T-helper 9 cell (primary cell): ENCODE data around the gene ZNF462.

Experiments
- DNase-seq: peaks from one replicate; pipeline ENCODE4 v3.0.0-alpha.2; 2020

ZNF462 gene

DNA sequence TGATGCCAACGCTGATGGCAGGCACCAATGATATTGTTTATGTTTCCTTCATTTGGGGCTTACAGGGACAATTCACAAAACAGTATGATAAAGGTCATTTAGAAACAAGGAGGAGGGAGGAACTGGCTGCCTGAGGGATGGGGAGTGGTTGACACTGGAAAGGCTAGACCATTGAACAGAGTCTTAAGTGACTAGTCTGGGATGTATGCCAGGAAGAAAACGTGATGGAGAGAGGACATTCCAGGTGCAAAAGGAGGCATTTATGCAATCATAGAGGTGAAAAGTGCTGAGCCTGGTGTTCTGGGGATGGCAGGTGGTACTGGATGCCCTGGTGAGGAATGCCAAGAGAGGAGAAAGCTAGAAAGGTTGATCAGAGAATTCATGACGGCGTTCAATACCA, 153.4 kb downstream of the ZNF462 start:
- no peak for DNase-seq

- no peak for DNase-seq
These were observed 156.0 kb downstream of the ZNF462 start for GRCh38 chr9:107018861-107019545.

DNA sequence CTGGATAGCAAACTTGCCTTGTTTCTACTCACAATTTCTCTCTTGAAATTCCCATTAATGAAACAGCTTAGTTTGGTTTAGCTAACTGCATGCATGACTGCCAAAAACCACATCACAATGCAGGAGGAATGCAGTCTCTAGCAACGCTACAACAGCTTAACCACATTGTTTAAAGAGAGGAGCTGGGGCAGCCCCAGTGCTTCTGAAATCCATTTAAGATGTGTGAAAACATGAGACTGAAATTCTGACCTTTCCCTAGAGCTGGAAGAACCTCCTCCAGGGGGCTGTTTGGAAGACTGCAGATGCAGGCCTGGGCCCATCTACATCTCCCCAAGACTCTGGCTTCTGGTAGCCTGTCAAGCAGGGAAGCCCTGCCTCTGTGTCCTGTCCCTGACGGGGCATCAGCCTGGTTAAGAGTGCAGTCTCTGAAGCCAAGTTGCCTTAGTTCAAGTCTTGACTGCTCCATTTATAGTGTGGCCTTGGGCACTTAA, 157.1 kb downstream of the ZNF462 start:
- no peak for DNase-seq

DNA sequence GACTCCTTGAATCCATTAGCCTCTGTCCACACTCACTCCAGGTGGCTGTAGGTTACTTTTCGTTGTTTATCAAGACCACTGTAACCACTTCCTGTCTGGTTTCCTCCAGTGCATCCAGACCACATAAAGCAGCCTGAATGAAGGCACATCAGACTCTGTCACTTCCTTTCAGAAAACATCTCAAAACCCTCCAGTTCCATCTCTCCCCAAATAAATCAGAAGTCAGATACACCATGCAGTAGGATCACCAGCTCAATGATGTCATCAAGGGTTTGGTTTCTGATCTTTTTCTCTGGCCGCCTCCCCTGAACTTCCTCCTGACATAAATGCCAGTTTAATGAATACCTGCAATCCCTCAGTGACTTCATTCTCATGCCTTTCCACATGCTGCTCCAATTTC, 161.2 kb downstream of the ZNF462 start:
- no peak for DNase-seq

GRCh38 chr9:107025260-107026035, 162.5 kb downstream of the ZNF462 start:
- no peak for DNase-seq

DNA sequence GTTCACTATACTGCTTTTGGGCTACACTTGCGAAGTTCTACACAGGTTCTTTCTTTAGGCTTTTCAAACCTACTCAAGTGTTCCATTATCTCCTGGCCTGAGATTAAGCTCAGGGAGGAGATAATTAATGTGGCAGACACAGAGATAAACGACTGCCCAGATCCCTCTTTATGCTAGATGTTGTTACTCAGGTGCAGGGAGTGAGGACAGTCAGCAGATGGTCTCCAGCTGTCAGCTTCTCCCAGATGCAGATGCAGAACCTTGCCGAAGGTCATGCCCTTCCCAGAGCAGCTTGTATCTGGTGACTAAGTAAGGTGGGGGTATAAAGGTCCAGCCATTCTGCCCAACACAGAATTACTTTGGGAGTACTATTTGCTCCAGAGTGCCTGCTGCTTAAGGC, 166.2 kb downstream of the ZNF462 start:
- DNase-seq, result no peak

DNA sequence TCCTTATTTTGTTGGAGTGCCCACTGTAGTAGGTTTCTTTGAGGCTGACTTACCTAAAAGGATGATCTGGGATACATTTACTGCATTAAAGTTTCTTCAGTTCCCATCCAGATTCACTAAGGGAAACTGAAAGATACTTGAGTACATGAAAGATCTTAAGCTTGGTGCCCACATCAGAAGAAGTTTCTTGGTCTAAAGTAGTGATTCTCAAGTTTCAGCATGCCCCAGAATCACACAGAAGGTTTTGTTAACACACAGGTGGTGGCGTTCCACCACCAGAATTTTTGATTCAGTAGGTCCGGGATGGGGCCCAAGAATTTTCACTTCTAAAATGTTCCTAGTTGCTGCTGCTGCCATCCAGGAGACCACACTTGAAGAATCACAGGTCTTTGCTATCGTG, 171.0 kb downstream of the ZNF462 start:
- DNase-seq, result no peak

DNA sequence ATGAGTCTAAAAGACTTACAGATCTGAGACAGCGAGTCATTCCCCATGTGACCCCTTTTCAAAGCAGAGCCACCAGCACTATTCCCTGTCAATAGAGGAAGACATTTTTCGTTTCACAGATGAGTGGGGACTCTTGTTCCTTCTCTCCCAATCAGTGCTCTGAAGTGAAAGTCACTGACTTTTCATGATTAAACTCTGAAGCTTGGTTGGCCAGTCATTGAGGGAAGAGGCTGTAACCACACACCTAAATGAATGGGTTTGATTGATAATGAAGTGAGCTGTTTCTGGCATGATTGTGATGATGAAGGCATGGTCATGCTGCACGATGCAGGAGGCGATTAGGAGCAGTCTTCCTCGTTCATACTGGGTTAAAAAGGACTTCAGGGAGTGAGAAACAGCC, 171.9 kb downstream of the ZNF462 start:
- no peak for DNase-seq

DNA sequence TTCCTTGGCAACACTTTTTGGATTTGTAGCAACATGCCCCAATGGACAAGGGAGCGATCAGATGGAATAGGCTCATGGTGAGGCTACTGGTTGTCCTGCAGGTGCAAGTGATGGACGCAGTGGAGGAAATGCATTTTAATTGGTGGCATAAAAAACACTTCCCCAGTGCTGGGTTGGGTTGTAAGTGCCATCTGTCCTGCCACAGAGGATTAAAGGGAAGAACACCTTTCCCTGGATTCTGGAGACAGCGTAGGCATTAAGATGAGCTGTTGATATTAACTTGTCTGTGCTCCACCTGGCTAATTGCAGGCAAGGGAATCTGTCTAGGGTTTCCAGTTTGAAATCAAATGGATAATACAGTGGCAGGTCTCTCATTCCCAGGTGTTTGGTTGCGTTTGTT, 173.4 kb downstream of the ZNF462 start:
- DNase-seq, result no peak

DNA sequence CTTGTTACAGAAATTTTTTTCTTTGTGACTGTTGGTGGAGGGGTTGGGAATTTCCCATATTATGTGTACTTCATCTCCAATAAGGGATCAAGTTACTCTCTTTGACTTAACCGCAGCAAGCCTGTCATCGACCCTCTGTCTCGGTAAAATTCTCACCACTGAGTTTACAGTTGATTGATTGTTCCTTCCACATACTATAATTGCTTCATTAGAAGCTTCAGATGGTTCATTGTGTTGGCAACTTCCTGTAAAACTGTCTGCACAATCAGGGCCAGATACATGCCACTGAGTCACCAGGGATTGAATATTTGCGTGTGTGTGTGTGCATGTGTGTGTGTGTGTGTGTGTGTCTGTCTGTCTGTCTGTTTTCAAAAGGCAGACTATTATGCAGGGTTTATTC, 176.6 kb downstream of the ZNF462 start:
- DNase-seq, result no peak

DNA sequence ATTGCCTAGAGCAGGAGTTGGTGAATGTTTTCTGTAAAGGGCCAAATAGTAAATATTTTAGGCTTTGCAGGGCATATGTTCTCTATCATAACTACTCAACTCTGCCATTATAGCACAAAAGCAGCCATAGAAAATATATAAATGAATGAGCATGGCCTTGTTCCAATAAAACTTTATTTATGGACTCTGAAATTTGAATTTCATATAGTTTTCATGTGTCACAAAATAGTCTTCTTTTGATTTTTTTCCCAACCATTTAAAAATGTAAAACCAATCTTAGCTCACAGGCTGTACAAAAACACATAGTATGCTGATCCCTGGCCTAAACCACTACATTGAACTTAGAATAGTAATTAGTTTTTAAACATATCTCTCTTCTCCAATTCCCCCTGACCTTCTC, 179.6 kb downstream of the ZNF462 start:
- DNase-seq, result no peak

DNA sequence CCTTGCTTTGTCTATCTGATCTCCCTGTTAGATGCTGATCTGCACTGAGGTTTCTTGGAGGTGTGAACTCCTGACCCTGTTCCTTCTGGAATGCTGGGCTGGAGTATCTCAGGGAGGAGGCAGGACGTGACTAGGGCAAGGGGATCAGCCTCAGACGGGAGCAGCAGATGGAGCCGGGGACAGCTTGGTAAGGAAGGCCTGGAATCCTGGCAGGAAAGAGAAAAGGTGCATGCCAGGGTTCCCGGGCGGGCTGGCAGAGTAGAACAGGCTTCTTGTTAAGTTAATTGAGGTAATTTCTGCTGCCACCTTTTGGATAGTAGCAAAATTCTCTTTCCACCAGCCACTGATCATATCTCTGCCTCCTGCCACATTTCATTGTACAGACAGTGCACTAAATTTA, 180.9 kb downstream of the ZNF462 start:
- no peak for DNase-seq

DNA sequence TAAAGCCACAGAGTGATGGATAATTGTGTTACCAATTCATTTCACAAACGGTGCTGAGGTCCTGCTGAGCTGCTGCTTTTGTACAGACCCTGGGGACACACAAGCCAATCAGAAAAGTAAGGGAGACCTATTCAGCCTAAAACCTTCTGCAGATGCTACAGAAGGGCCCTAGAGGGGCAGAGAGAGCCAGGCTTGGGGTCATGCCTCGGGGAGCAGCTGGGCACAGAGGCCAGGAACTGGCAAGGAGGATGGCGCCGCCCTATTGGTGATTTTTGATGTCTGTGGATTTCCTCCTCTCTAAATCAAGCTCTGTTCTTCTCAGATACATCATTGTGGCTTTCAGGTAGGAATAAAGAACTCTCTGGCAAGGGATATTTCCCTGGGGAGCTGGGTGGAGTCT, 181.9 kb downstream of the ZNF462 start:
- no peak for DNase-seq

DNA sequence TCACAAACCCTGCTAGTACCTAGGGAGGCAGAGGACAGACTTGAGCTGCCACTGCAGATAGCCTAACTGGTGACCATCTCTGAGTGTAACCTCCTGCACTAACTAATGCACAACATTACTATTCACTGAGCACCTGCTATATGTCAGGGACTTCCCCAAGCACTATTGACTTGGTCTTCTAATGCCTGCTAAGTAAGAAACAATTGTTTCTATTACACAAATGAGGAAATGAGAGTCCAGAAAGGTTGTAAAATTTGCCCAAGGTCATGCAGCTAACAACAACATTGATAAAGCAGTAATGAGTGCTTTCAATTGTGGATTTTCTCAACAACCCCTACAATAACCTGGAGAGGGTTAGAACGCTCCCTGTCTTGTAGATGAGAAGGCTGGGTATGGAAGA, 183.7 kb downstream of the ZNF462 start:
- DNase-seq, result no peak

DNA sequence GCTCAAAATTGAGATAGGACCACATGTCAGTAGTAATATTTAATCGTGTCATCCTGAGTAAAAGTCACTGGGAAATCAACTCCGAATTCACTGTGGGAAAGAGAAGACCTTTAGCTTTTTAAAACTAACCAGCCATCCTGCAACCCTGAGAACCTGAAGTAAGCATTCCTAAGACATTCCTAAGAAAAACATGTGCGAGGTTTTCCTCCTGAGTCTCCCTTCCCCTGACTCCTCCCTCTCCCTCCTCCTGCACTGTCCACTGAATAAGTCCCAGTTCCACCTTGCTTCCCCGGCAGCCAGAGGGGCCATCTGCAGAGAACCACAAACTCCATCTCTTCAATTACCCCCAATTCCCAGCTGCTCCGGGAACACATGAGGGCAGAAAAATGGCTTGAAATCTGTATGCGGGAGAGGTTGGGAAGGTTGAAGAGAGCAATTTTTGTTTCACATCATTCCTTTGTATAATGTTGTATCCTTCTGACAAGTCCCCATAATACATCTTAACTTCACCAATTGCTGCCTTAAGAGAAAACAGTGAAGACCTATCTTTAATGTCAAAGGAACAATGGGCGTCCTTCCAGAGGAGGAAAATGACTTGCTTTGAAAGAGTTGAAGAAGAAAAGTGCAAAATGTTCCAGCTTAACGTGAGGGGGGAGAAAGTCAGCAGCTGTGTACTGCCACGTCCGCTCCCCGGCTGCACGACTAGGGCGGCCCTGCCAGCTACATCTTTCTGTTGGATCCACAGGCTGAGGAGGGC, 186.3 kb downstream of the ZNF462 start:
- no peak for DNase-seq

DNA sequence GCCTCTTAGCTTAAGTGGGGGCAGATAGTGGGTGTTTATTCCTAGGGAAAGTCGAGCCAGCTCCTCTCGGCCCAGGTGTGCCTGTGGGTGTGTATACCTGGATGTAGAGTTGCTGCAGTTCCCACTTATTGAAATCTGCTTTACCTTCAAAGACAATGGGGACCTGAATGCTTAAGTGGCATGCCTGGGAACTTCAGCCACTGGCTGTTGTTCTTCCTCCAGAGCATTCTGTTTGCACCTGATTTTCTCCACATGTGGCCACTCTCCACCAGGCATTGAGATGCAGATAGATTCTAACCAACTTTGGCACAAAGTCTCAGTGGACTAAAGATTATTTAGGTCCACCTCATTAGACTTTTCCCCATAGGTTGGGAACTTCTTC, 186.8 kb downstream of the ZNF462 start:
- no peak for DNase-seq

DNA sequence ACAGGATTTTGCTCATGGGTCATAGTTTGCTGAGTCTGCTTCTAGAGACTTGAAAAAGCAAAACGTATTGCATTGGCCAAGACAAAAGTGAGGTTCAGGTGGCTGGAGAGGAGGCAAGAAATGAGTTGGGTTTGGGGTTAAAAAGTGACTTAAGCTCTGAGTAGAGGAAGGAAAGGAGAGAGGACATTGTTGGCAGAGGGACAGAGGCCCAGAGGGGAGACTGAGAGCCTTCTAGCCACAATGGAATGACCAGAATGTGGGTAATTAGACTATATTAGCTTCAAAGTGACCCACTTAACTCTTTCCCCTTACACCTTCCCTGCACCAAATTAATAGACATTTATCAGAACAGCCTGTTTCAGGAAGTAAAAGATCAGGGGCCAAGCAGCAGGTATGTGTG, 188.4 kb downstream of the ZNF462 start:
- DNase-seq, result no peak

DNA sequence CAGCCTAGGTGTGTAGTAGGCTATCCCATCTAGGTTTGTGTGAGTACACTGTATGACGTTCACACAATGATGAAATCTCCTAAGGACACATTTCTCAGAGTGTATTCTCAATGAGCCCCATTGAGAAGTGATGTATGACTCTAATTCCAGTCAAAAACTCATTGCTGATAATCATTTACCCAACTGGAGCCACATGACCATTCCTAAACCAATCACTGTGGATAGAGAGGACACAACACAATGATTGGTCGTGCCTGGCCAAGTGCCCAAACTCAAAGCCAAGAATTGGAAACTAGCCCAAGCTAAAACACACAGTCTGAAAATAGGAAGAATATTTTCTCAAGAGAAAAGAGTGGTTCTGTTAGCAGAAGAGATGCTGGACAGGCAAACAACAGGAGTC, 191.2 kb downstream of the ZNF462 start:
- DNase-seq, result no peak

- DNase-seq, result no peak
These were observed 196.3 kb downstream of the ZNF462 start for GRCh38 chr9:107059220-107059619.

- no peak for DNase-seq
These were observed 197.1 kb downstream of the ZNF462 start for GRCh38 chr9:107060062-107060461.
